Endothelial cell of umbilical vein (primary cell): Measurements from ENCODE around the gene ARFGEF3. TPM values are rescaled to one million over a fixed set of nuclear protein-coding genes. Genes with fewer than 3 reads are reported as not detected.

ENCODE experiments used
- BruUV-seq: library from RNA; stranded (reverse); fragments of 400-500 nt; replicated peaks from 2 replicates; lab custom pipeline; 2021; lab: Mats Ljungman, UMichigan
- CTCF ChIA-PET: fragments of 300-600, 350-600 bp; sonication (Branson Sonifier 250); formaldehyde crosslinking; loops from one replicate; lab custom pipeline; 2021; ENCODE audit warnings: antibody characterized with exemption, inconsistent platforms; lab: Charles Lee
- POLR2A ChIA-PET: fragments of 300-600, 350-600 bp; sonication (Branson Sonifier 250); formaldehyde crosslinking; loops from one replicate; lab custom pipeline; 2021; ENCODE audit warnings: antibody characterized with exemption, inconsistent platforms; lab: Charles Lee
- DNase-seq: peaks from one replicate; pipeline ENCODE4 v3.0.0-alpha.2; 2011; ENCODE audit warnings: low read depth, low spot score
- FAIRE-seq: peaks from 2 replicates; lab custom pipeline; 2011; peaks lifted over from hg19 to GRCh38; lab: Jason Lieb, UNC
- H2AFZ ChIP-seq: 2 replicates; pipeline ENCODE4 v1.6.0; 2012; ENCODE audit warnings: low read depth, low read length, control low read depth, inconsistent platforms
- H3K27ac ChIP-seq: 2 replicates; pipeline ENCODE4 v1.5.1; 2011; ENCODE audit warnings: low read depth, mild to moderate bottlenecking, control low read depth, low read length, moderate library complexity; ENCODE audit not compliant: insufficient read depth
- H3K27me3 ChIP-seq, 2 experiments: 2 replicates each; pipeline versions ENCODE4 v1.6.0 to v1.6.1; 2011; ENCODE audit warnings: low read length in 2 of 2, mixed read lengths in 1 of 2; ENCODE audit not compliant: control insufficient read depth in 2 of 2, insufficient read depth in 2 of 2
- H3K36me3 ChIP-seq, 2 experiments: 2 replicates in 1 of 2; 3 replicates in 1 of 2; pipeline ENCODE4 v1.5.1; 2011; ENCODE audit warnings: low read length in 2 of 2, mild to moderate bottlenecking in 1 of 2, moderate library complexity in 1 of 2; ENCODE audit not compliant: control insufficient read depth in 2 of 2, insufficient read depth in 2 of 2; ENCODE audit errors: extremely low read depth in 1 of 2
- H3K4me1 ChIP-seq: 3 replicates; pipeline ENCODE4 v1.5.1; 2011; ENCODE audit warnings: mild to moderate bottlenecking, low read length; ENCODE audit not compliant: control insufficient read depth, insufficient read depth; ENCODE audit errors: extremely low read depth
- H3K4me2 ChIP-seq: 2 replicates; pipeline ENCODE4 v1.6.1; 2011; ENCODE audit warnings: low read length, control low read depth, mixed read lengths; ENCODE audit not compliant: insufficient read depth
- H3K4me3 ChIP-seq, 3 experiments: fragments of 200-600 bp in 1 of 3; sonication (generic), shearing (Covaris generic) in 1 of 3; replicated peaks in 1 of 3; 2 replicates each; pipeline ENCODE4 v1.5.1; 2011 to 2016; ENCODE audit warnings: control low read depth in 3 of 3, low read length in 3 of 3, mild to moderate bottlenecking in 2 of 3, inconsistent platforms in 1 of 3, low read depth in 1 of 3, moderate library complexity in 1 of 3; ENCODE audit not compliant: insufficient read depth in 1 of 3
- H3K79me2 ChIP-seq: 2 replicates; pipeline ENCODE4 v1.6.0; 2012; ENCODE audit warnings: low read length, inconsistent platforms; ENCODE audit not compliant: control insufficient read depth, insufficient read depth
- H3K9ac ChIP-seq: replicated peaks from 2 replicates; pipeline ENCODE3; 2011; ENCODE audit warnings: low read length, control low read depth; ENCODE audit not compliant: insufficient read depth; ENCODE audit errors: extremely low read depth
- H3K9me1 ChIP-seq: replicated peaks from 3 replicates; pipeline ENCODE4 v1.6.0; 2011; ENCODE audit warnings: mild to moderate bottlenecking, low read length; ENCODE audit not compliant: control insufficient read depth, insufficient read depth; ENCODE audit errors: extremely low read depth
- H3K9me3 ChIP-seq: replicated peaks from 2 replicates; pipeline ENCODE4 v1.5.1; 2012; ENCODE audit warnings: low read length, inconsistent platforms; ENCODE audit not compliant: control insufficient read depth, insufficient read depth
- H4K20me1 ChIP-seq: replicated peaks from 2 replicates; pipeline ENCODE3; 2011; ENCODE audit warnings: mild to moderate bottlenecking, low read length; ENCODE audit not compliant: control insufficient read depth, insufficient read depth; ENCODE audit errors: extremely low read depth
- EZH2 ChIP-seq: IDR thresholded peaks from 2 replicates; pipeline ENCODE4 v1.6.1; 2012; ENCODE audit warnings: borderline replicate concordance, low read depth, mild to moderate bottlenecking, moderate library complexity, low read length, inconsistent platforms; ENCODE audit not compliant: severe bottlenecking
- FOS ChIP-seq: IDR thresholded peaks from 2 replicates; pipeline ENCODE4 v1.6.1; 2011; ENCODE audit warnings: mild to moderate bottlenecking, low read length, moderate library complexity, borderline replicate concordance; ENCODE audit not compliant: insufficient read depth
- GATA2 ChIP-seq: IDR thresholded peaks from 2 replicates; pipeline ENCODE4 v1.7.0; 2011; ENCODE audit warnings: low read depth, mild to moderate bottlenecking, moderate library complexity, mixed read lengths, low read length; ENCODE audit not compliant: insufficient read length, insufficient read depth
- JUN ChIP-seq: IDR thresholded peaks from 2 replicates; pipeline ENCODE4 v1.6.1; 2011; ENCODE audit warnings: borderline replicate concordance, low read depth; ENCODE audit not compliant: insufficient read length, insufficient read depth
- MYC ChIP-seq: IDR thresholded peaks from one replicate; pipeline ENCODE4 v1.6.1; 2011; ENCODE audit warnings: mild to moderate bottlenecking, low read depth, low read length
- POLR2A ChIP-seq: IDR thresholded peaks from 2 replicates; pipeline ENCODE4 v1.6.1; 2012; ENCODE audit warnings: low read depth, mild to moderate bottlenecking, control low read depth, low read length
- POLR2AphosphoS5 ChIP-seq: IDR thresholded peaks from 2 replicates; pipeline ENCODE4 v1.6.1; 2012; ENCODE audit warnings: low read depth, mild to moderate bottlenecking, control low read depth, low read length, moderate library complexity; ENCODE audit not compliant: insufficient read depth
- dilution Hi-C: fragments of 300-500 bp; cut with MboI; formaldehyde crosslinking; loops from one replicate; pipeline ENCODE4 v1.15.0; 2019; ENCODE audit warnings: low sequenced_read_pairs; ENCODE audit not compliant: extremely low pct_ligation_motif_present
- intact Hi-C: fragments of 100-400 bp; cut with micrococcal nuclease; formaldehyde crosslinking; loops from one replicate; pipeline ENCODE4 v1.10.0; 2022
- polyA plus RNA-seq, 4 experiments: library from polyadenylated mRNA; depleted of rRNA in 3 of 4; stranded (reverse) in 3 of 4; unstranded in 1 of 4; fragments of >200 nt; gene quantifications; 2 replicates each; pipeline versions ENCODE4 v1.2.1 to v1.2.3, GENCODE V29; 2011 to 2012; ENCODE audit warnings: missing spikeins in 1 of 4
- total RNA-seq: library from RNA; stranded (reverse); gene quantifications from 2 replicates; pipeline ENCODE4 v1.2.3, GENCODE V29; 2021
- TF ChIP-seq, protein P1 (sequence below), 2 donors: IDR thresholded peaks; 1 replicate in 1 of 2; 2 replicates in 1 of 2; pipeline ENCODE4 v1.5.1; 2011; ENCODE audit warnings: low read length in 2 of 2, mild to moderate bottlenecking in 2 of 2, moderate library complexity in 2 of 2, control low read depth in 1 of 2, inconsistent platforms in 1 of 2, low read depth in 1 of 2; ENCODE audit not compliant: insufficient read depth in 1 of 2; ENCODE audit errors: extremely low read depth in 1 of 2
- TF ChIP-seq, protein P2 (sequence below): IDR thresholded peaks from 2 replicates; pipeline ENCODE4 v1.6.1; 2011; ENCODE audit not compliant: insufficient read depth, insufficient read length

The ARFGEF3 gene
- total and polyA plus RNA-seq, 2 donors (not counting 3 experiments of a cell fraction or from before 2014, with no cell fraction given): 1.3 to 7.3 TPM

DNA sequence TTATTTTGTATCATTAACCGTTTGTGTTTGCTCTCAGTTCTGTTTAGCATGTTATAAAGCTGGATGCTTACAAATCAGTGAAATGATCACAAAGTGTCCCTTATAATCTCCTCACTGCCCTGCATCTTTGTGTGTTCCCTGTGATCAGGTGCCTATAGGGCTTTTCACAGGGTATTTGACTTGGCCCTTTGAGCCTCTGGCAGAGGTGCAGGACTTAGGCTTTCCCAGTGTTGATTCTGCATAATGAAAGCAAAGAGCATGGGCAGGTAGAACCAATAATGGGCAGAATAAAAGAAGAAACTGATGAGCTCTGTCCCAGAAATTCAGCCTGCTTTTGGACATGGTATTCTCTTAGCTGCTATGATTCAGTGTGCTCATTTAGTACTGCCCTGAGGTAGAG is 73.5 kb downstream of the ARFGEF3 start:
- TF ChIP-seq GATA2 (no peak), EZH2 (no peak), FOS (no peak), POLR2AphosphoS5 (no peak), JUN (no peak), MYC (no peak), POLR2A (no peak)
- TF ChIP-seq, protein P1, sequence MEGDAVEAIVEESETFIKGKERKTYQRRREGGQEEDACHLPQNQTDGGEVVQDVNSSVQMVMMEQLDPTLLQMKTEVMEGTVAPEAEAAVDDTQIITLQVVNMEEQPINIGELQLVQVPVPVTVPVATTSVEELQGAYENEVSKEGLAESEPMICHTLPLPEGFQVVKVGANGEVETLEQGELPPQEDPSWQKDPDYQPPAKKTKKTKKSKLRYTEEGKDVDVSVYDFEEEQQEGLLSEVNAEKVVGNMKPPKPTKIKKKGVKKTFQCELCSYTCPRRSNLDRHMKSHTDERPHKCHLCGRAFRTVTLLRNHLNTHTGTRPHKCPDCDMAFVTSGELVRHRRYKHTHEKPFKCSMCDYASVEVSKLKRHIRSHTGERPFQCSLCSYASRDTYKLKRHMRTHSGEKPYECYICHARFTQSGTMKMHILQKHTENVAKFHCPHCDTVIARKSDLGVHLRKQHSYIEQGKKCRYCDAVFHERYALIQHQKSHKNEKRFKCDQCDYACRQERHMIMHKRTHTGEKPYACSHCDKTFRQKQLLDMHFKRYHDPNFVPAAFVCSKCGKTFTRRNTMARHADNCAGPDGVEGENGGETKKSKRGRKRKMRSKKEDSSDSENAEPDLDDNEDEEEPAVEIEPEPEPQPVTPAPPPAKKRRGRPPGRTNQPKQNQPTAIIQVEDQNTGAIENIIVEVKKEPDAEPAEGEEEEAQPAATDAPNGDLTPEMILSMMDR (IDR thresholded peaks at IDR 0.05; ENCODE audit: extremely low read depth in 1 of 2, insufficient read depth in 1 of 2, low read depth in 1 of 2, low read length in 2 of 2): no peak
- TF ChIP-seq, protein P2, sequence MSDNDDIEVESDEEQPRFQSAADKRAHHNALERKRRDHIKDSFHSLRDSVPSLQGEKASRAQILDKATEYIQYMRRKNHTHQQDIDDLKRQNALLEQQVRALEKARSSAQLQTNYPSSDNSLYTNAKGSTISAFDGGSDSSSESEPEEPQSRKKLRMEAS: no peak
- H3K4me3 ChIP-seq: no peak overlapping the region
- no peaks in the 10 kb centered on the region for H3K9me1 ChIP-seq
- no peak for FAIRE-seq
- POLR2A ChIA-PET: no interaction called here
- peaks cover 15% of the 10 kb centered on the region for H3K4me1 ChIP-seq
- DNase-seq: no peak
- intact Hi-C loops (no loop called here), dilution Hi-C loops (no loop called here)
- H3K9ac ChIP-seq: no peak overlapping the region
- CTCF ChIA-PET: interaction anchor here (1.1 to 1.6 kb wide), 4 partner anchors 9 to 13 kb away, joined by 3 to 5 read pairs (median 4); no protein-coding TSS in a partner anchor
- no peak overlapping the region for H3K27ac ChIP-seq
- BruUV-seq: no TSS peak
- no peak overlapping the region for H2AFZ ChIP-seq
- no peaks in the 10 kb centered on the region for H4K20me1 ChIP-seq
- no peaks in the 10 kb centered on the region for H3K9me3 ChIP-seq
- no peak overlapping the region for H3K4me2 ChIP-seq
- H3K27me3 ChIP-seq: no peaks in the 10 kb centered on the region
- H3K79me2 ChIP-seq: no peaks in the 10 kb centered on the region
- H3K36me3 ChIP-seq: no peaks in the 10 kb centered on the region
